Adipose tissue (tissue), 3 donors: ENCODE results near the gene MAPK4. TPM values are rescaled to one million over a fixed set of nuclear protein-coding genes. Genes with fewer than 3 reads are reported as not detected.
"Not testable (repeated sequence)": the region's sequence is repeated elsewhere in the genome, so short reads cannot be mapped to it uniquely, and the experiment has no call there.

Source experiments
- H3K27ac ChIP-seq: one replicate; pipeline ENCODE4 v1.5.1; 2013; ENCODE audit warnings: low read depth, low read length
- whole genome bisulfite sequencing, 3 donors: extraction: QIAGEN DNeasy Blood & Tissue Kit; methylation state at CpG; one replicate each; pipeline ENCODE4 v1.1.7; 2013; 5-methylcytosine and 5-hydroxymethylcytosine counted together
- polyA plus RNA-seq, 3 donors: library from polyadenylated mRNA; stranded (reverse); fragments of 200-250 nt; gene quantifications; one replicate each; pipeline ENCODE4 v1.2.3, GENCODE V29; 2013
- donor health status: healthy with polysubstance abuse.
- donor health status: Bipolar disorder and iron deficiency.
- donor health status: healthy.

The MAPK4 gene
- under 1 TPM; 0.11 to 0.36 (median 0.15) TPM for polyA plus RNA-seq

DNA sequence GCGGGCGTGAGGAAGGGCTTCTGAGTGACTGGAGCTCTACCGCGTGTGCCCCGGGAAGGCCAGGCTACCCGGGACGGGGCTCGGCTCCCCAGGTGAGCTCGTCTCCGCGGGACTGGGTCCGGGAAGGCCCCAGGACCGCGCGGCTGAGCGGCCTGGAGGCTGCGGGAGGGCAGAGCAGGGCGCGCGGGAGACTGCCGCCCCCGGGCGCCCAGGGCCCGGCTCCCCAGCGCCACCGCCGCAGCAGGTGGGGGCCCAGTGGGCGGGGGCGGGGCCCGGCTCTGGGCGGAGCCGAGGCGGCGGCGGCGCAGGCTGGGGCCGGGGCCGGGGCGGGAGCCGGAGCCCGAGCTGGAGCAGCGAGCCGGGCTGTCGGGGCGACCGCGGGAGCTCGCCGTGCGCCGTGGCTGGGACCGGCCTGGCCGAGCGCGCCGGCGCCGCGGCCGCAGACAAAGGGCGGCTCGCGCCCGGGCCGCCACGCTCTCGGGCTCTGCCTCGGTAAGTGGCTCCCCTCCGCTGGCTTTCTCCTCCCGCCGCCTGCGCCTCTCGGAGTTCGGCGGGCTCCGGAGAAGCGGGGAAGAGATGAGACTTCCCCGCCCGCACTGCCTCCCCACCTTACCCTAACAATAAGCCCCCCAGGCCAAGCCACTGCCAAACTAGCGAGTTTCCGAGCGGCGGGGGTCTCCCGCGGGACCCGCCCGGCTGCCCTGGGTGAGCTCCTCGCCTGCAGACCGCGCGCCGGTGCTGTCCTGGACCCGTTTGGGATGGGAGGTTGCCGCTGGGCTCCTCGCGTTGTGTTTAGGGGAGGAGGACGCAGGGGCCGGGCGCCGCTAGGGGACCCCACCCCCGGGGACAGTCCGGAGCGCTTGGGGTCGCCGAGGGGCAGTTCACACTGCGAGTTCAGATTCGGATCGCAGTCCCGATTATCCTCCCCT, at the start of gene MAPK4:
MAPK4 (plus strand) TSS at position 336 of the 929 bp plus-strand sequence. CDS start 103,872 bp downstream, outside the sequence.
- H3K27ac ChIP-seq: no peak within 1 kb of the TSS
- 0 to 1% (median 1%) methylated on average over 69 to 109 of the region's 109 CpGs for WGBS, 3 donors

DNA sequence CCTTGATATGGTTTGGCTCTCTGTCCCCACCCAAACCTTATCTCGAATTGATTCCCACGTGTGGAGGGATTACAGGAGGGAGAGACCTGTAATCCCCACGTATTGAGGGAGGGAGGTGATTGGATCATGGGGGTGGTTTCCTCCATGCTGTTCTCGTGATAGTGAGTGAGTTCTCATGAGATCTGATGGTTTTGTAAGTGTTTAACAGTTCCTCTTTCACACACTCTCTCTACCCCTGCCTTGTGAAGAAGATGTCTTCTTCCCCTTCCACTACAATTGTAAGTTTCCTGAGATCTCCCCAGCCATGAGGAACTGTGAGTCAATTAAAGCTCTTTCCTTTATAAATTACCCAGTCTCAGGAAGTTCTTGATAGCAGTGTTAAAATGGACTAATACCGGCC, 42.6 kb upstream of the MAPK4 start:
- H3K27ac ChIP-seq: not testable (repeated sequence)
- 59 to 68% (median 64%) methylated on average over 5 of the region's 5 CpGs for WGBS, 3 donors

DNA sequence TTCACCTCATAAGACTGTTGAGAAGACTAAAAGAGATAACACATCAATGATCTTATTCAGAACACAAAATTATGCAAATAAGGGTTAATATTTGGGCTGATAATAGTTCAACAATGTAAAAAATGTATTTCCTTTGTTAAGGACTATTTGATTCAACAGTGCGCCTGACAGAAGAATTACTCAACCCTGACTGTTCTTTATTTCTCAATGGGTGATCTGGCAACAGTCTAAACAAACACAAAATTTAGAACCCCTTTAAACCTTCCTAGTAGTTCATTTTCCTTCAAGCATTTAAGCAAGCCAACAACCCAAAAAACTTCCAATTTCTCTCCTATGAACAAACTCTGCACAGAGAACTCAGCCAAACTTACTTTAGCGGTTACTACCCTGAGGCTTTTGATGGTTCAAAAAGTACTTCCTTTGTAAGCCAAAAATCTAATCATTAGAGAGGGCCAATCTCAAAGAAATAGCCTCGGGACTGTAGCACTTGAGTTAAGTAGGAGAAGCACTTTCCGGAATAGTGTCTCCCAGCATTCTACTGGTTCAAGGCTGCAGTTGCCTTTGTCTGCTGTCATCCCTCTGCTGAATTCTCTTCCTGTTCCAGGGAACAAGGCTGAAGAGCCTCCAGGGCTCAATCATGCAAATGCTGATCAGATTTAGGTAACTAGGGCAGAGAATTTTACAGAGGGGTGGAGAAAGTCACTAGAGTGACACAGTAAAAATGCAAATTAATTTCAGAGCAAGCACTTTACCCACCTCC, 40.9 kb upstream of the MAPK4 start:
- H3K27ac ChIP-seq: no peak overlapping the region
- 73 to 90% (median 77%) methylated on average over 4 of the region's 4 CpGs for WGBS, 3 donors

DNA sequence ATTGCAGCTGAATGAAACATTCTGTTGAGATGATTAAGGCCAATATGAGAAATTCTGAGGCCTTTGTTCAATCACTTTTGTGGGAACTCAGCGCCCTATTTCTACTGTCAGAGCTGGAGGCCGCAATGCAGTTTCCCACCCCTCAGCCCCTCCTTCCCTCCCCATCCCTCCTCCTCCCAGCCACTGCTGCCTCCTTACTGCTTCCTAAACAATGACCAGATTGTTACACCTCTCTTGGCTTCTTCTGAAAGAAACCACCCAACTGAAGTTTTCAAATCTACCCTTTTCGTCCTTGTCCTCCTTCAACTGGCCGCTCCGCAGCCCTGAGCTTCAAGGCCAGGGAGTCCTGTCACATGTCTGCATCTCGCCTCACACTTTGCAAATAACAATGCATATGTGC, 36.7 kb upstream of the MAPK4 start:
- H3K27ac ChIP-seq: no peak overlapping the region

DNA sequence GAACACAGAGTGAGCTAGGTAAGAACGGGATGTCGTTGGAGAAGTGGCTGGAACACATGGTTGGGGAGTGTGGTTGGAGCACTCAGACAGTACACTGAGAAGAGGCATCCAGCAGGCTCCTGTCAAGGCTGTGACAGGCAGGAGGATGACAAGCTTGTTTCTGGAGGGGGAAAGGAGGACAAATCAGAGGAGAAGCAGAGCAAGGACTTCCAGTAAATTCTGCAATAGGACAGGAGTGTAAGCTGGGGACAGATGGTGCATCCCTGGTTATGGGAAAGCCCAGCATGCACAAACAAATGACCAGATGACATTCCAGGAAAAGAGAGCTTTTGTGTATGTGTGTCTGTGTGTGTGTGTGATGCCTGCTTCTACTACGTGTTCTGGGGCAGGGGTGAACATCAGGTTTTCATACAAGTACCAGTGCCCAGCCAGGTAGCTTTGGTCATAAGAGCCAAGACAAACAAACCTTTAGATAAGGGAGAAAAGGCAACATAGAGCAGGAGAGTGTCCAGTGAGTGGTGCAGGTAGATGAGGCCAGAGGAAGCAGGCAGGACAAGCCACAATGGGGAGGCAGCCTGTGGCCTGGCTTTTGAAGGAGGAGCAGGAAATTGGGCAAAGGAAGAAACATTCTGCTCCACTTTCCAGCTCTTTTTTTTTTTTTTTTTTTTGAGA, 32.1 kb upstream of the MAPK4 start:
- no peak overlapping the region for H3K27ac ChIP-seq
- WGBS, 3 donors: 71 to 85% (median 83%) methylated on average over 3 of the region's 3 CpGs

More for the DNA sequence above, 36.7 kb upstream of the MAPK4 start:
- WGBS, 3 donors: 76 to 82% (median 80%) methylated on average over 6 of the region's 6 CpGs

DNA sequence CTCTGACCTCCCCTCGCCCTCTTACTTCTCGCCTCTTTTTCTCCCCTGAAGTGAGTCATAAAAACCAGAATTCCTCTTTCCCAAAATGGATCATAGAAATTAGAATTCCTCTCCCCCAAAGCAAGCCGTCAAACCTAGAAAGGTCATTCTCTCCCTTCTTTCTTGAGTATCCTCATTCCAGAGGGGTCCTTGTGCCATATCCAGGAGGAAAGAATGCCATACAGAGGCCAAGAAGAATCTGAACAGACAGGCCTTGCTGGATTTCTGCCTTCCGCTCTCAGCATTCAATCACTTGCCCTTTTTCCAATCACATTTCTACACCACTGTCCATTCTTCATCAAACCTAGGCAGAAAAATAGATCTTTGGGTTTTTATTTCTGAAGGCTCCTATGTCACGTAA, 31.1 kb upstream of the MAPK4 start:
- WGBS, 3 donors: 89 to 94% (median 91%) methylated on average over 5 of the region's 5 CpGs

DNA sequence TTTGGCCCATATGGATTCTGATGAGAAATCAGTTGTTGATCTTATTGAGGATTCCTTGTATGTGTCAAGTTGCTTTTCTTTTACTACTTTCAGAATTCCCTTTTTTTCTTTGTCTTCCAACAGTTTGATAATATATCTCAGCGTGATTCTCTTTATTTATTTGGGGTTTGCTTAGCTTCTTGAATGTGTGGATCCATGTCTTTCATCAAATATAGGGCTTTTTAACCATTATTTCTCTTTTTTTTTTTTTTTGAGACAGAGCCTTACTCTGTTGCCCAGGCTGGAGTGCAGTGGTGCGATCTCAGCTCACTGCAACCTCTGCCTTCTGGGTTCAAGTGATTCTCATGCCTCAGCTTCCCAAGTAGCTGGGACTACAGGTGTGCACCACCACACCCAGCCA, 26.1 kb upstream of the MAPK4 start:
- H3K27ac ChIP-seq: not testable (repeated sequence)
- WGBS, 3 donors: 86 to 98% (median 90%) methylated on average over 2 of the region's 2 CpGs

More for the DNA sequence above, 31.1 kb upstream of the MAPK4 start:
- H3K27ac ChIP-seq: no peak overlapping the region

DNA sequence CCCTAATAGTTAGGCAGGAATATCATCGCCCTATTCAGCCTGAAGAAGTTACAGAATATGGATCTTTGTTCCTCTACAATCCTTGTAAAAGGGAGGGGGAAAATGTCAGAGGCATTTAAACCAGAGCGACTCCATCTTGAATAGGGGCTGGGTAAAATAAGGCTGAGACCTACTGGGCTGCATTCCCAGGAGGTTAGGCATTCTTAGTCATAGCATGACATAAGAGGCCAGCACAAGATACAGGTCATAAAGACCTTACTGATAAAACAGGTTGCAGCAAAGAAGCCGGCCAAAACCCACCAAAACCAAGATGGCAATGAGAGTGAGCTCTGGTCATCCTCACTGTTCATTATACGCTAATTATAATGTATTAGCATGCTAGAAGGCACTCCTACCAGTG, 15.4 kb upstream of the MAPK4 start:
- 83 to 92% (median 90%) methylated on average over 4 of the region's 4 CpGs for WGBS, 3 donors
- H3K27ac ChIP-seq: not testable (repeated sequence)

DNA sequence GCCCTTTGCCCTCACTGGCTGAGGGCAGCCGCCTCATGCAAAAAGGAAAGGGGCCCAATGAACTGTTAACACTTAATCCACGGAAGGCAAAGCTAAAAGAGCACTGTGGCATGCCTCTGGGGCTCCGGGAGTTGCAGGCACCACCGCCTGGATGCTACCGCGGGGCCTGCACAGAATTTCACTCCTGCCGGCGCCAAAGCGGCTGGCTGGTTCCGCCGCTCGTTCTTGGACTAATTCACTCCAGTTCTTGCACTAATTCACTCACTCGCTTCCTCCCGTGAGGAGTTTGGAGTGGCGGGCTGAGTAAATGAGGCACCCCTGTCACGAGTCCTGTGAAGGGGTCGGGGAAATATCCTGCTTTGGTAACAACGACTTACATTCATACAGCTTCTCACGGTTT, 14.0 kb upstream of the MAPK4 start:
- no peak overlapping the region for H3K27ac ChIP-seq
- 81 to 86% (median 86%) methylated on average over 19 of the region's 19 CpGs for WGBS, 3 donors

DNA sequence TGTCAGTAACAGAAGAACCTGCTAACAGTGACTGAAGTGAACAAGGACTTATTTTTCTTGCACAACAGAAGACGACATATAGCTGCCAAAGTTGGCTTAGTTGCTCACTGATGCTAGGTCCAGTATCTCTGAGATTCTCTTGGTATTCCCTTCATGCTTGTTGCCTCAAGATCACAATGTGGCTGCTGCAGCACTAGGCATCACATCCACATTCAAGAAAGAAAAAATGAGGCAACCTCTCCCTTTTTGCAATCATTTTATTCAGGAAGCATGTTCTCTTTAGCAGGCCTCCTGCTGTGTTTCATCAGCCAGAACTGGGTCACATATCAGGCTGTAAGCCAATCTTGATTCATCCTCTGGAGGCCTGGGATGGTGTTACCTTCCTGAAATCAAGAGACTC, 11.7 kb upstream of the MAPK4 start:
- H3K27ac ChIP-seq: no peak overlapping the region
- WGBS, 3 donors: 60 to 83% (median 78%) methylated on average over 1 of the region's 1 CpG

DNA sequence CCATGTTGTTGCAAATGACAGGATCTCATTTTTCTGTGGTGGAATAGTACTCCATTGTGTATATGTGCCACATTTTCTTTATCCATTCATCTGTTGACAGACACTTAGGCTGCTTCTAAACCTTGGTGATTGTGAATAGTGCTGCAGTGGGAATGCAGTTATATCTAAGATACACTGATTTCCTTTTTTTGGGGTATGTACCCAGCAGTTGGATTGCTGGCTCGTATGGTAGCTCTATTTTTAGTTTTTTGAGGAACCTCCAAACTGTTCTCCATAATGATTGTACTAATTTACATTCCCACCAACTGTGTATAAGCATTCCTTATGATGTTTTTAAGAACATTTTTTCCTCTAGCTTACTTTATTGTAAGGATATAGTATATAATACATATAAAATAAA, 8.2 kb upstream of the MAPK4 start:
- 22 to 36% (median 35%) methylated on average over 1 of the region's 1 CpG for WGBS, 3 donors
- H3K27ac ChIP-seq: not testable (repeated sequence)

DNA sequence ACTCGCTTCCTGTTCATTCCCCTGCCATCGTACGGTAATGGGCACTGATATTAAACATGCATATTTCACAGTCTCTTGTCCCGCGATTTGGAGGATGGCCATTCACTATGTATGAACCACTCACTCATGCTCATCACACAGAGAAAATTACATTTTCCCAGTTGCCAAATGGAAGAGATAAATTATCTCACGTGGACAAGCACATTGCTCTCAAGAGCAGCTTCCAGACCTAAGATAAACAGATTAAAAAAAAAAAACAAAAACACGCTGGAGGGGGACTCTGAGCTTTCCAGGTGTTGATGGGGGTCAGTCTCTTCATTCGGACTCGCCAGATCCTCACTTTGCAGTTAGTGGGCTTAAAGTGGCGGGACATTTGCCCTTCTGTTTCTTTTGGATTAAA, 1.7 kb upstream of the MAPK4 start:
- 58 to 69% (median 59%) methylated on average over 10 of the region's 10 CpGs for WGBS, 3 donors
- no peak overlapping the region for H3K27ac ChIP-seq

DNA sequence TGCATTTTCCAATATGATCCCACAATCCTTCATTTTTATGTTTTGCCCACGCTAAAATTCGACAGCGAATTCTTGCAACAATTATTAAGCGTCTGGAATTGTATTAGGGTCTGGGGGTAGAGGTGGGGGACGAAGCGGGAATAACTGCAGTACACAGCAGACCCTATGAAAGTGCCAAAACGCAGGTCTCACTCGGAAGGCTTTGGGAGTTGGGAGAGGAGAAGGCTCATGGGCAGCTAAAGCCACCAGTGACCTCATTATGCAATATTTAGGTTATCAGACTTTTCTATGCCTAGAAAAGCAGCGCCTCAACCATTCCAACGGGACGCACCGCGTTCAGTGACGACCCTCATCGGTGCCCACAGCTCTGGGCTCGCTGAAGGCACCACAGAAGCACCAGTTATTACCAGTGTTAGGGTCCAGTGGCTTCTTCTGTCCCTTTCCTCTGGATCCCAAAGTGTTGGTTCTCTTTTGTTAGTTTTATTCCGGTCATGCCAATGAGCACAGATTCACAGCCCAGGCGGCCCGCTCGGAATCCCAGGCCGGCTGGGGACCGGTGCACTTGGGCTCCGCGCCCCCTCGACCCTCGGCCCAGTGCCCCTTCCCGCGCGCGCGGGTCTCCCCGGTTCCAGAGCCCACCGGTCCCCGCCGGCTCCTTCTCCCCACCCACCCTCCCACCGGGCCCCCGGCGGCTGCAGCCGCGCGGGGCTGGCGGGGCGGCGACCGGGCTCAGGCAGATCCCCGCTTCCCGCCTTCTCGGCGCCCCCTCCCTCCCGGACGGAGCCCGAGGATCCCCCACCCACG, 737 bp upstream of the MAPK4 start:
- H3K27ac ChIP-seq: no peak overlapping the region
- WGBS, 3 donors: 11 to 21% (median 11%) methylated on average over 28 to 53 of the region's 53 CpGs

DNA sequence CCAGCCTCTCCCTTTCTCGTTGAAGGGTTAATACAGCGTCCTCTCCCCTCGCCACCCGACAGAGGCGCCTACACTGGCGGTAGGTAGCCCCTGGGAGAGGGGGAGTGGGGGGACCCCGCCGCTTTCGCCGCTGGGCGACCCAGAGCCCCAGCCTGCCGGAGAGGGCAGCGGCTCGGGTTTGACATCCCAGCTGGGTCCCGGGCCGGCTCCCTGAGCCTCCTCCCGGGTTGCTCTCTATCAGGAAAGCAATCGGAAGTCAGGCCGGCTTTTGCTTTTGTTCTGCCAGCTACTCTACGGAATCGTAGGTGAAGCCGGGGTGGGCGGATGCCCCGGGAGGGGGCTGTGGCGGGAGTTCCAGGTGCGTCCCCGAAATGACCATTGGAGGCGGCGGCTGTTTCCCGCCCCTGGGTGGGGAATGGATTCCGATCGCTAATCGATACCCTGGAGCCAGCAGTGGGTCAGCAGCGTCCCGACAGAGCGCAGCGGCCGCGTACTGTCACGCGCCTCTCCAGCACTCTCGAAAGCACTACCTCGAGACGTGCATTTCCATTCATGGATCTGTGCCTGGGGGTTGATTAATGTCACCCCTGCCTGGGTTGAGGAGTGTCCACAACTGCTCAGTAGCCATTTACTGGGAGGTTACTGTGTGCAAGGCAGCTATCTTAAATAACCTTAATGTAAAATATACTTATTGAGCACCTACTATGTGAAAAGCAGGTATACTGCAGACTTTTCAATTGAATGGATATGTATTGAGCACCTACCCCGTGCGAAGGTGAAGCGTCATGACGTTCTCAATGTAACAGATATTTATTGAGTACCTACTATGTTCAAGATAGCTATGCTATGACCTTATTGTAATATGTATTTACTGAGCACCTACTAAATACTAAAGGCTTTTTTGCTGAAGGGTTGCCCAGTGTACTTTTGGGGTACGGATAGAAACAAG, 1.1 kb downstream of the MAPK4 start:
- 4 to 6% (median 5%) methylated on average over 47 to 49 of the region's 49 CpGs for WGBS, 3 donors
- no peak overlapping the region for H3K27ac ChIP-seq

DNA sequence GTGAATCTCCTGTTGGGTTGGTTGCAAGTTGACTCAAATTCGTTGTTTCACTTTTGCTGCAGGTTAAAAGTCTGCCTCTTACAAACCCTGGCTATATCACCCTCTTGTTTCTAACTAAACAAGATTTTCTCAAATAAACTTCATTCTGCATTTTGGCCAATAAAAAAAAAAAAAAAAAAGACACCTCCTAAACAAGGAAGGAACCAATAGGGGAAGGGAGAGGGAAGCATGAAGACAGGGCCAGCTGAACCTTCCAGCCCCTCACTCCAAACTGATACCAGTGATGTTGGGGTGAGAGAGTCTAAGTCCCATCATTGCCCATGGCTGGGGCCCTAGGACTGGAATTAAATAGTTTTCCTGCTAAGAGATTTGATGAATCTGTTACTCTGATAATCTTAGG, 2.4 kb downstream of the MAPK4 start:
- not testable (repeated sequence) for H3K27ac ChIP-seq
- 80% methylated on average over 1 of the region's 1 CpG; no CpG with 5 or more reads in 2 of the 3 donors for WGBS, 3 donors

DNA sequence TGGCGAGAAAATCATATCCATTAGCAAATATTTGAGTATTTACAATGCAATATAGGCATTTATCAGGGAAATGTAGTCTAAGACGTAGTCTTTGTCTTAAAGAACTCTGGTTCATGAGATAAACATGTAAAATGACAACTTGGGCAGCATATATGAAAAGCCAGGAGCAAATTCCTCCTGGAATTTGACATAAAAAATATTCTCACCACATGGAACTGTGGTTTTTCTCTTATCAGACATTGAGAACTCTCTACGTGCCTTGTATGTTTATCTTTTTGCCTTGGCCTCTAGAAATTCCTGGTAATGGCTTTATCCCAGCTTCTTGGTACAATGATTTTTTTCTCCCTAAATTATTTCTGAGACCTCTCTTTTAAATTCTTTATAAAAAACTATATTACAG, 2.8 kb downstream of the MAPK4 start:
- 75 to 83% (median 82%) methylated on average over 3 of the region's 3 CpGs for WGBS, 3 donors
- no peak overlapping the region for H3K27ac ChIP-seq

DNA sequence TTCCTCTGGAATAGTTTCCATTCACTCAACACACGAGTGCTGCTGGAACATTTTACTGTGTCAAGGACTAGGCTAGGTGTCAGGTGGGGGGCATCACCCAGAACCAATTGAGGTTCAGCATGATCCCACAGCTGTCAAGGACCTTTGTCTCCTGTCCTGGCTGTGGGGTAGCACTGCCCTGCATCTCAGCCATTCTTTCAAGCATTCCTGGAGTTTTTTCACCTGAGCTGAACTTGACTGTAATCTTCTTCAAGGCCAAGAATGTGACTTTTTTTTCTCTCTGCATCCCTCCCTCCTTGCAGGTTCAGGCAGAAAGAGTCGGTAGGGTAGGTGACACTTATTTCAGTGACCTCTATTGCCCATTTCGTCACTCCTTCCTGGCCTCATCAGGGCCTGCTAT, 3.5 kb downstream of the MAPK4 start:
- 65 to 82% (median 73%) methylated on average over 3 of the region's 3 CpGs for WGBS, 3 donors
- H3K27ac ChIP-seq: no peak overlapping the region
